ENCODE data around the gene C1orf198.

C1orf198 gene

GRCh38 chr1:230883967-230884366, 15.6 kb upstream of the C1orf198 start:
- Histone ChIP-seq H3K9me3 (ENCODE audit: low read length) (no peaks in the 10 kb centered on the region), H3K27ac (ENCODE audit: low read depth, low read length, poor library complexity, severe bottlenecking) (no peak overlapping the region), H3K4me2 (ENCODE audit: low read length) (no peak overlapping the region), H3K79me2 (ENCODE audit: insufficient read depth, low read length) (no peaks in the 10 kb centered on the region), H4K20me1 (ENCODE audit: insufficient read depth, low read length) (no peaks in the 10 kb centered on the region), H3F3A (ENCODE audit: insufficient read depth, low read length) (no peaks in the 10 kb centered on the region), H3K9ac (ENCODE audit: low read length) (no peak overlapping the region), H2AFZ (ENCODE audit: low read length) (no peak overlapping the region), H3K4me1 (ENCODE audit: insufficient read depth, low read length, severe bottlenecking) (no peaks in the 10 kb centered on the region), H3K9me2 (ENCODE audit: low read depth, low read length) (no peaks in the 10 kb centered on the region), H3K4me3 (ENCODE audit: low read depth, low read length, poor library complexity, severe bottlenecking) (no peak overlapping the region), H3K27me3 (ENCODE audit: insufficient read depth, low read length) (0 out of 2 replicates have a peak, but pooled peaks cover 7% of the 10 kb centered on the region), H3K36me3 (ENCODE audit: insufficient read depth, low read length) (no peaks in the 10 kb centered on the region)
- TF ChIP-seq EZH2 (IDR thresholded peaks at IDR 0.05; ENCODE audit: borderline replicate concordance, low read length) (no peak), CTCF (IDR thresholded peaks at IDR 0.05; ENCODE audit: low read length) (no peak)

- H3K4me3 ChIP-seq (ENCODE audit: low read depth, low read length, poor library complexity, severe bottlenecking) = no peak overlapping the region
- 0 out of 2 replicates have a peak, but pooled peaks cover 11% of the 10 kb centered on the region for H3K27me3 ChIP-seq (ENCODE audit: insufficient read depth, low read length)
These were observed 11.5 kb upstream of the C1orf198 start for GRCh38 chr1:230879778-230880177.

GRCh38 chr1:230878591-230878990, 10.3 kb upstream of the C1orf198 start:
- Histone ChIP-seq H3K36me3 (ENCODE audit: insufficient read depth, low read length) (no peaks in the 10 kb centered on the region), H3K27me3 (ENCODE audit: insufficient read depth, low read length) (0 out of 2 replicates have a peak, but pooled peaks cover 11% of the 10 kb centered on the region), H3K4me3 (ENCODE audit: low read depth, low read length, poor library complexity, severe bottlenecking) (no peak overlapping the region), H3K79me2 (ENCODE audit: insufficient read depth, low read length) (no peaks in the 10 kb centered on the region), H3K27ac (ENCODE audit: low read depth, low read length, poor library complexity, severe bottlenecking) (no peak overlapping the region), H3K4me2 (ENCODE audit: low read length) (no peak overlapping the region), H3K9me3 (ENCODE audit: low read length) (no peaks in the 10 kb centered on the region), H4K20me1 (ENCODE audit: insufficient read depth, low read length) (no peaks in the 10 kb centered on the region), H3K4me1 (ENCODE audit: insufficient read depth, low read length, severe bottlenecking) (no peaks in the 10 kb centered on the region), H3F3A (ENCODE audit: insufficient read depth, low read length) (no peaks in the 10 kb centered on the region), H2AFZ (ENCODE audit: low read length) (no peak overlapping the region), H3K9ac (ENCODE audit: low read length) (no peak overlapping the region), H3K9me2 (ENCODE audit: low read depth, low read length) (no peaks in the 10 kb centered on the region)
- TF ChIP-seq CTCF (IDR thresholded peaks at IDR 0.05; ENCODE audit: low read length) (no peak), EZH2 (IDR thresholded peaks at IDR 0.05; ENCODE audit: borderline replicate concordance, low read length) (no peak)

More at GRCh38 chr1:230879778-230880177, 11.5 kb upstream of the C1orf198 start:
- Histone ChIP-seq H3K4me1 (ENCODE audit: insufficient read depth, low read length, severe bottlenecking) (no peaks in the 10 kb centered on the region), H3K9ac (ENCODE audit: low read length) (no peak overlapping the region), H3K79me2 (ENCODE audit: insufficient read depth, low read length) (no peaks in the 10 kb centered on the region), H4K20me1 (ENCODE audit: insufficient read depth, low read length) (no peaks in the 10 kb centered on the region), H3K36me3 (ENCODE audit: insufficient read depth, low read length) (no peaks in the 10 kb centered on the region), H3K9me3 (ENCODE audit: low read length) (no peaks in the 10 kb centered on the region), H2AFZ (ENCODE audit: low read length) (no peak overlapping the region), H3F3A (ENCODE audit: insufficient read depth, low read length) (no peaks in the 10 kb centered on the region), H3K4me2 (ENCODE audit: low read length) (no peak overlapping the region), H3K27ac (ENCODE audit: low read depth, low read length, poor library complexity, severe bottlenecking) (no peak overlapping the region), H3K9me2 (ENCODE audit: low read depth, low read length) (no peaks in the 10 kb centered on the region)
- TF ChIP-seq EZH2 (IDR thresholded peaks at IDR 0.05; ENCODE audit: borderline replicate concordance, low read length) (no peak), CTCF (IDR thresholded peaks at IDR 0.05; ENCODE audit: low read length) (no peak)

Data from OCI-LY1 (cell line).